GM18519 (cell line): ENCODE data around the gene SAMD4A.
"Not testable (repeated sequence)": the region's sequence is repeated elsewhere in the genome, so short reads cannot be mapped to it uniquely, and the experiment has no call there.

Experiments used
- ATAC-seq: cut with Tn5 transposase; IDR thresholded peaks from one replicate; pipeline ENCODE4 v1.9.1; 2021; ENCODE audit warnings: mild to moderate bottlenecking, moderate library complexity; ENCODE audit not compliant: unreplicated experiment, low FRiP score

The SAMD4A gene

GRCh38 chr14:54752611-54753010 lies 185.7 kb downstream of the SAMD4A start:
- ATAC-seq = not testable (repeated sequence)

- not testable (repeated sequence) for ATAC-seq
Measured at GRCh38 chr14:54753396-54753795, 186.5 kb downstream of the SAMD4A start.

- ATAC-seq = no peak
Measured at GRCh38 chr14:54754116-54754622, 187.2 kb downstream of the SAMD4A start.

GRCh38 chr14:54754623-54755386 lies 187.9 kb downstream of the SAMD4A start:
- ATAC-seq = no peak

- ATAC-seq = no peak
Measured at GRCh38 chr14:54756656-54757392, 189.9 kb downstream of the SAMD4A start.

GRCh38 chr14:54758041-54758440 lies 191.1 kb downstream of the SAMD4A start:
- ATAC-seq = no peak

- ATAC-seq = no peak
Measured at GRCh38 chr14:54759982-54760585, 193.2 kb downstream of the SAMD4A start.

GRCh38 chr14:54760866-54761575 lies 194.1 kb downstream of the SAMD4A start:
- ATAC-seq = no peak

GRCh38 chr14:54761835-54762234 lies 194.9 kb downstream of the SAMD4A start:
- ATAC-seq = no peak

GRCh38 chr14:54762296-54762695 lies 195.4 kb downstream of the SAMD4A start:
- no peak for ATAC-seq

GRCh38 chr14:54763761-54764160 lies 196.8 kb downstream of the SAMD4A start:
- ATAC-seq = no peak

GRCh38 chr14:54766276-54767138 lies 199.6 kb downstream of the SAMD4A start:
- ATAC-seq = no peak

- ATAC-seq = no peak
Measured at GRCh38 chr14:54767139-54767431, 200.2 kb downstream of the SAMD4A start.

GRCh38 chr14:54767450-54767849 lies 200.5 kb downstream of the SAMD4A start:
- no peak for ATAC-seq

GRCh38 chr14:54768501-54769129 lies 201.7 kb downstream of the SAMD4A start:
- no peak for ATAC-seq

GRCh38 chr14:54769951-54770863 lies 203.3 kb downstream of the SAMD4A start:
- ATAC-seq = no peak

GRCh38 chr14:54771411-54772027 lies 204.6 kb downstream of the SAMD4A start:
- no peak for ATAC-seq

GRCh38 chr14:54772451-54772881 lies 205.5 kb downstream of the SAMD4A start:
- ATAC-seq = no peak
